Measurements from ENCODE around the gene FYCO1. TPM values are rescaled to one million over a fixed set of nuclear protein-coding genes. Genes with fewer than 3 reads are reported as not detected.

The FYCO1 gene
- polyA plus RNA-seq, 4 donors = 16.9 to 21.0 (median 19.1) TPM

DNA sequence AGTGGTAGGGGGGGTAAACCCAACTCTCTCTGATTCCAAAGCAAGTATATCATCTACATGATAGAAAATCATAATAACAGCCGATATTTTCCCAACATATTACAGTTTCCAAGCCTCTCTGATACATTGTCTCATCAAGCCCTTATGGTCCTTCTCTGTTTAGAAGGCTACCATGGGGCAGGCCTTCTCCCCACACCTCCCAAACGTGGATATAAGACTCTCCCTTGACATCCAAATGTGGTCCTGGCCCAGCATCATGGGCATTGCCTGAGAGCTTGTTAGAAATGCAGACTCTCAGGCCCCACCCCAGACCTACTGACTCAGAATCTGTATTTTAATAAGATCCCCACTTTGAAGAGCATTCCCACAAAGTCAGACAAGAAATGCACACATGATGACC, 127.0 kb downstream of the FYCO1 start:
- DNase-seq (ENCODE audit: low read depth in 4 of 4, low spot score in 3 of 4) = no peak

GRCh38 chr3:45868213-45868612, 127.4 kb downstream of the FYCO1 start:
- no peak for DNase-seq (ENCODE audit: low read depth in 4 of 4, low spot score in 3 of 4)

Other genes starting within 250 kb of the FYCO1 start
- under 1 TPM; 0.03 to 0.15 (median 0.08) TPM for gene SLC6A20, start 199.3 kb downstream of the FYCO1 start, polyA plus RNA-seq (ENCODE audit: insufficient read length in 4 of 4)
- 10 to 100 TPM; 37.1 to 72.5 (median 62.3) TPM for gene LZTFL1, start 153.7 kb downstream of the FYCO1 start, polyA plus RNA-seq (ENCODE audit: insufficient read length in 4 of 4)
- under 1 TPM in 3 of 4 donors, not detected in 1; 0.09 to 0.23 (median 0.19) TPM for gene CCR9, start 109.3 kb downstream of the FYCO1 start, polyA plus RNA-seq (ENCODE audit: insufficient read length in 4 of 4)
- under 1 TPM; 0.20 to 0.55 (median 0.40) TPM for gene CXCR6, start 52.4 kb downstream of the FYCO1 start, polyA plus RNA-seq (ENCODE audit: insufficient read length in 4 of 4)
- gene XCR1, start 31.7 kb upstream of the FYCO1 start, polyA plus RNA-seq (ENCODE audit: insufficient read length in 4 of 4) = under 1 TPM in 3 of 4 donors, not detected in 1; 0.07 to 0.23 (median 0.15) TPM
- gene CCR1, start 212.5 kb upstream of the FYCO1 start, polyA plus RNA-seq (ENCODE audit: insufficient read length in 4 of 4) = 1 to 10 TPM; 1.7 to 6.4 (median 2.6) TPM
- under 1 TPM in 1 of 4 donors, not detected in 3; 0.27 TPM for gene CCR3, start 246.6 kb upstream of the FYCO1 start, polyA plus RNA-seq (ENCODE audit: insufficient read length in 4 of 4)